Measurements from ENCODE around the gene RAB40B.

Gene RAB40B

GRCh38 chr17:82689077-82689476 is 9.4 kb downstream of the RAB40B start:
- no peak for DNase-seq

DNA sequence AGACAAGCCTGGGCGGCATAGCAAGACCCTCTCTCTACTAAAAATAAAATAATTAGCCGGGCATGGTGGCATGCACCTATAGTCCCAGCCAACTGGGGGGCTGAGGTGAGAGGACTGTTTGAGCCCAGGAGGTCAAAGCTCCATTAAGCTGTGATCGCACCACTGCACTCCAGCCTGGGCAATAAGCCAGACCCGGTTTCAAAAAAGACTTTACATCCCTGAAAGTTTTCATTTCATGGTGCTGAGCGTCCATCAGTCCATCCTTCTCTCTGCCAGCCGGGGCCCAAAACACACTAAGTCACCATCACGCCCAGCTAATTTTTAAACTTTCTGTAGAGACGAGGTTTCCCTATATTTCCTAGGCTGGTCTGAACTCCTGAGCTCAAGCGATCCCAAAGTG is 10.6 kb downstream of the RAB40B start:
- DNase-seq, result no peak

DNA sequence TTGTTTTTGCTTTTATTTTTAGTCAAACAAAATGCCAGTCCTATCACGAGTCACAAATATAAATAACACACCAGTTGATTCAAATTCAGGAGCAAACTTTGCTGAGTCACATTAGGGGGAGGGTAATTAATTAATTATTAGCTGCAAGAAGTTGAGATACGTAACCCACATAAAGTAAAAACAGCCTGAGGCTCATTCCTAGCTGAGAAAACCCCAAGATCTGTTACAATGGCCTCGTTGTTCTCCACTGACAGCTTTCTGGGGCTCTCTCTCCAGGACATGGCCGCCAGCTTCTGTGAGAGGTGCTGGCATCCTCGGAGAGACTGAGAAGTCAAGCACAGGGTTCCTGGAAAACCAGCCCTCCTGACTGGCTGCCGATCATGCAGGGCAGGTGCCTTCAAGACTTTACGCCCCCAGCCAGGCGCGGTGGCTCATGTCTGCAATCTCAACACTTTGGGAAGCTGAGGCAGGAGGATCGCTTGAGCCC is 11.1 kb downstream of the RAB40B start:
- no peak for DNase-seq

- no peak for DNase-seq
Observed at GRCh38 chr17:82686366-82687324, 11.9 kb downstream of the RAB40B start.

- DNase-seq, result no peak
Observed at GRCh38 chr17:82685291-82685690, 13.2 kb downstream of the RAB40B start.

DNA sequence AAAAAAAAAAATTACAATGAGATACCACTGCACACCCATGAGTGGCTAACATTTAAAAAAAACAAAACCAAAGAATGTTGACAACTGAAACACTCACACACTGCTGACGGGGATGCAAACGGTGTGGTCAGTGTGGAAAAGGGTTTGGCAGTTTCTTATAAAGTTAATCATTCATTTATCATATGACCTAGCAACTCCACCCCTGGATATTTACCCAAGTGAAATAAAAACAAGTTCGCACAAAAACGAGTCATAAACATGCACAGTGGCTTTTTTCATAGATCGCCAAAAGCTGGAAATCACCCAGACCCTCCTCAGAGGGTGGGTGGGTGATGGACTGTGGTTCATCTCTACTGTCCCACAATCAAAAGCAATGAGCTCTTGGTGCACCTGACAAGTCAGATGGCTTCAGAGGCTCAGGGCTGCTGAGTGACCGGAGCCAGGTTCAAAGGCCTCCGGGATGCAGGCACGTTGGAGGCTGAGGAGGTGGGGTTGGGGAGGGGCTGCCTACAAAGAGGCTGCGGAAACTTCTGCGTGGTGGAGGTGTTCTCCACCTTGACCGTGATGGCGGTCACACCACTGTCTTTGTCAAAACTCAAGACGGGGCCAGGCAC is 14.2 kb downstream of the RAB40B start:
- DNase-seq, result no peak

GRCh38 chr17:82683534-82683933 is 15.0 kb downstream of the RAB40B start:
- no peak for DNase-seq

GRCh38 chr17:82681547-82681946 is 17.0 kb downstream of the RAB40B start:
- no peak for DNase-seq

- no peak for DNase-seq
Observed at GRCh38 chr17:82679586-82680465, 18.7 kb downstream of the RAB40B start.

GRCh38 chr17:82678265-82678891 is 20.1 kb downstream of the RAB40B start:
- DNase-seq, result no peak

DNA sequence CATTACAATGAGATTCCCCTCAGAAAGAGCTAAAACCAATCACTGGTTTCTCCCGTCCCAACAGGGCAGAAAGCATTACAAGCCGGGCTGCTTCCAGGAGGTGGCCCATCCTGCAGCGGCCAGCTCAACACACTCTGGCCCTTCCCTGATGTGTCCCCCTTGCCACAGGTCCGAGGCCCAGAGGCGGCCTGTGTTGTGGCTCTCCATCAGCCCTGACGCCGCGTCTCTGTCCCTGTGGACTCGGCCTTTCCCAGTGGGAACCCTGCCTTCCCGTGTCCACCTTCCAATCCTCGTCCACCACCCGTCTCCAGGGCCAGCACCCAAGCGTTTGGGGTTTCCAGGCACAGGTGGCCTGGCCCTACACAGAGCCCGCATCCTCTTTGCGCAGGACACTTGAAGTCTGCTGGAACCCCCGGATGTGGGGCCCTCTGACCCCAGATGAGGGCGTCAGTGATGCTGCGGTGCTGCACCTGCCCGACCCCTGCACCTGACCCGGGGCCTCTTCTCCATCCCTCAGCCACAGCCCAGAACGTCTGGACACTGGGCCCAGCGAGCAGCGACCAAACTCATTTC is 21.1 kb downstream of the RAB40B start:
- no peak for DNase-seq

DNA sequence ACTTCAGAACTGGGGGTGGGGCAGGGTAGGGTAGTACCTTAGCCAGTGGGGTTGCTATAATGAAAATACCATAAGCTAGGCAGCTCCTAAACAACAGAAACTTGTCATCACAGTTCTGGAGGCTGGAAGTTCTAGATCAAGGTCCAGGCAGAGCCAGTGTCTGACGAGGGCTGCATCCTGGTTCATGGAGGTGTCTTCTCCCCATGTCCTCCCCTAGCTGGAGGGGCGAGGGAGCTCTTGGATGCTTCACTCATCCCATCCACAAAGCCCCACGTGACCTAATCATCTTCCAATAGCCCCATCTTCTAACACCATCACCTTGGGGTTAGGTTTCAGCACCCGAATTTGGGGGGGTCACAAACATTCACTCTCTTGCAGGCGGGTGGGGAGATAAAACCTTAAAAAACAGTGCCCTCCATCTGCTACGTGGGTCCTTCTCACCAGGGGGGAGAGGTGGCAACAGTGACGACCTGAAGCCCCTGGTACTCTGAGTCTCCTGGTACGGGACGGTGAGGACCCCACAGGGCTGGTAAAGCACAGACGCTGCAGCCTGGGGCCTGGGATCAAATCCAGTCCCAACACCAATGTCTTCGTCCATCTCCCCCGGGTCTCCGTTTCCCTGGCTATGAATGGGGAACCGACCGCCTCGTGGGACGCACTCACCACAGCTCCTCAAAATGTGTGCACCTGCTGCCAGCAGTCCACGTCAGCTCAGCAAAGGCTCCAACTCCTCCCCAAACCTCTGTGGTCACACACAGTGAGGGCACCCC is 22.8 kb downstream of the RAB40B start:
- DNase-seq, result no peak

GRCh38 chr17:82674656-82675475 is 23.6 kb downstream of the RAB40B start:
- no peak for DNase-seq

GRCh38 chr17:82670661-82671450 is 27.6 kb downstream of the RAB40B start:
- no peak for DNase-seq

DNA sequence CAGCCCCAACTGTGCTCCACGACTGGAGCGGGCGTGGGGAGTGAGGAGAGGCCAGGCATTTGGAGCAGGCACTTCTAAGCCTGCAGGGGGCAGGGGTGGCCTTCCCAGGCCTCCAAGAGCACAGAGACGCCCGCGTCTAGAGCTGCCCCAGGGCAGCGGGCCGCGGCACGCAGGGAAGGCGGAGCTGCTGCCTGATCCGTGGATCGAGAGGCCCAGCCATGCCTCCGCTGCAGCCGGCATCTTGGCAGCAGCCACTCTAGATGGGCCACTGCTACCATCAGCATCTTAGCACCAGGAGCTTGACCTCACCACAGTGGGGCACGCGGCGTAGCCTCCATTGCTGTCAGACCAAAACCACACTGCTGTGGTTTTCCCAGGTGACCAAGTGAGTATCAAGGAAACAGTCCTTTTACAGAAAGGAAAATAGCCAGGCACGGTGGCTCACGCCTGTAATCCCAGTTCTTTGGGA is 29.8 kb downstream of the RAB40B start:
- DNase-seq, result peak; percentile 54

- DNase-seq, result no peak
Observed at GRCh38 chr17:82668024-82668630, 30.4 kb downstream of the RAB40B start.

GRCh38 chr17:82667668-82668000 is 30.9 kb downstream of the RAB40B start:
- DNase-seq, result no peak

DNA sequence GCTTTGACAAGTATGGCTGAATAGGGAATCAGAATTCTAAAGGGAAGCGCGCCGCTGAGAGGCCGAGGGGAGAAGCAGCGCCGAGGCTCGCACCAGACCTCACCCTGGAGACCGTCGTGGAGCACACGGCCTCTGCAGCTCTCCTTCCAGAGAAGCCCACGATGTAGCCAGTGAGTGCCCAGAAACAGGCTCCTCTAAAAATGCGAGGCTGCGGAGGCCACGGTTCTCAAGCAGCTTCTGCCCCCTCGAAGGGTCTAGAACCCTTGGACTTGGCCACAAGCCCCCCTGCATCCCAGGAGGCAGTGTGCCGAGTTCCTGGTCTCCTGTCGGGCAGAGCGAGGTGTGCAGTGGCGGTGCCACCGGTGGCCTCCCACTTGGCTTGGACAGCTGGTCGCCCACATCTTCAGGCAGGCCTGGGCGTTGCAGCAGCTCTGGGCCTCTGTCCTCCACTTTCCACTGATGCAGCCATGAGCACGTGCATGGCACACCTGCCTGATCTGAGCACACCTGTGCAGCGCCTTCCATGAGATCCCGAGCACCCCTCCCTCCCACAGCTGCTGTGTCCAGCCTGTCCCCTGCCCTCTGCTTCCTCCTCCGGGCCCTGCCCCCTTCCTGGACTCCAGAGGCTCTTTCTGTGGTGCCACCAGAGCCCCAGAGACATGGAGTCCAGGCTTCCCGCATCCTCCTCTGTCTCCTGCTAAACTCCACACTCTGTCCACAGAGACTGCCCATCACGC is 31.4 kb downstream of the RAB40B start:
- no peak for DNase-seq

GRCh38 chr17:82665891-82666290 is 32.6 kb downstream of the RAB40B start:
- DNase-seq, result no peak
